ENCODE results near the gene SSBP2. TPM values are rescaled to one million over a fixed set of nuclear protein-coding genes. Genes with fewer than 3 reads are reported as not detected.

Gene SSBP2
- total and polyA plus RNA-seq, 2 donors from 2014 or later: 17.0 to 57.1 TPM

GRCh38 chr5:81422671-81423070 lies 328.2 kb downstream of the SSBP2 start:
- H3K9me3 ChIP-seq (ENCODE audit: control insufficient read depth in 2 of 3, insufficient read depth in 1 of 3, low read length in 3 of 3): no peaks in the 10 kb centered on the region
- no peak overlapping the region for H3K27ac ChIP-seq (ENCODE audit: low read depth in 2 of 2, low read length in 2 of 2)
- H3K9ac ChIP-seq (ENCODE audit: low read length in 3 of 3): no peak overlapping the region
- no peaks in the 10 kb centered on the region for H3K36me3 ChIP-seq (ENCODE audit: control insufficient read depth in 2 of 3, insufficient read depth in 3 of 3, low read length in 3 of 3)
- intact Hi-C loops (cut with DNase I): no loop called here
- no peaks in the 10 kb centered on the region for H3K27me3 ChIP-seq (ENCODE audit: control insufficient read depth, insufficient read depth, low read length)
- FAIRE-seq (no peak), DNase-seq (no peak)
- H3K4me1 ChIP-seq (ENCODE audit: control insufficient read depth in 2 of 3, insufficient read depth in 2 of 3, low read depth in 1 of 3, low read length in 3 of 3): peaks cover 0 to 3% (median 0%) of the 10 kb centered on the region in 3 donors
- no peak overlapping the region for H3K4me3 ChIP-seq (ENCODE audit: low read length in 3 of 3)
- no peak for TF ChIP-seq CTCF (IDR thresholded peaks at IDR 0.05; ENCODE audit: borderline replicate concordance, extremely low read depth, insufficient read depth)

GRCh38 chr5:81420039-81420667 lies 330.7 kb downstream of the SSBP2 start:
- Histone ChIP-seq H3K9me3 (ENCODE audit: control insufficient read depth in 2 of 3, insufficient read depth in 1 of 3, low read length in 3 of 3) (no peaks in the 10 kb centered on the region), H3K27ac (ENCODE audit: low read depth in 2 of 2, low read length in 2 of 2) (no peak overlapping the region), H3K4me1 (ENCODE audit: control insufficient read depth in 2 of 3, insufficient read depth in 2 of 3, low read depth in 1 of 3, low read length in 3 of 3) (no peaks in the 10 kb centered on the region), H3K4me3 (ENCODE audit: low read length in 3 of 3) (no peak overlapping the region), H3K36me3 (ENCODE audit: control insufficient read depth in 2 of 3, insufficient read depth in 3 of 3, low read length in 3 of 3) (no peaks in the 10 kb centered on the region), H3K9ac (ENCODE audit: low read length in 3 of 3) (no peak overlapping the region), H3K27me3 (ENCODE audit: control insufficient read depth, insufficient read depth, low read length) (no peaks in the 10 kb centered on the region)
- intact Hi-C loops (cut with DNase I): no loop called here
- no peak for TF ChIP-seq CTCF (IDR thresholded peaks at IDR 0.05; ENCODE audit: borderline replicate concordance, extremely low read depth, insufficient read depth)
- FAIRE-seq (no peak), DNase-seq (no peak)

GRCh38 chr5:81418606-81419005 lies 332.3 kb downstream of the SSBP2 start:
- DNase-seq: no peak
- intact Hi-C loops (cut with DNase I): no loop called here
- no peak overlapping the region for H3K4me3 ChIP-seq (ENCODE audit: low read length in 3 of 3)
- no peaks in the 10 kb centered on the region for H3K27me3 ChIP-seq (ENCODE audit: control insufficient read depth, insufficient read depth, low read length)
- no peaks in the 10 kb centered on the region for H3K9me3 ChIP-seq (ENCODE audit: control insufficient read depth in 2 of 3, insufficient read depth in 1 of 3, low read length in 3 of 3)
- no peak overlapping the region for H3K27ac ChIP-seq (ENCODE audit: low read depth in 2 of 2, low read length in 2 of 2)
- TF ChIP-seq CTCF (IDR thresholded peaks at IDR 0.05; ENCODE audit: borderline replicate concordance, extremely low read depth, insufficient read depth): no peak
- H3K4me1 ChIP-seq (ENCODE audit: control insufficient read depth in 2 of 3, insufficient read depth in 2 of 3, low read depth in 1 of 3, low read length in 3 of 3): no peaks in the 10 kb centered on the region
- no peak overlapping the region for H3K9ac ChIP-seq (ENCODE audit: low read length in 3 of 3)
- H3K36me3 ChIP-seq (ENCODE audit: control insufficient read depth in 2 of 3, insufficient read depth in 3 of 3, low read length in 3 of 3): no peaks in the 10 kb centered on the region
- no peak for FAIRE-seq

GRCh38 chr5:81417052-81417451 lies 333.8 kb downstream of the SSBP2 start:
- Histone ChIP-seq H3K27ac (ENCODE audit: low read depth in 2 of 2, low read length in 2 of 2) (no peak overlapping the region), H3K27me3 (ENCODE audit: control insufficient read depth, insufficient read depth, low read length) (no peaks in the 10 kb centered on the region), H3K36me3 (ENCODE audit: control insufficient read depth in 2 of 3, insufficient read depth in 3 of 3, low read length in 3 of 3) (no peaks in the 10 kb centered on the region), H3K4me1 (ENCODE audit: control insufficient read depth in 2 of 3, insufficient read depth in 2 of 3, low read depth in 1 of 3, low read length in 3 of 3) (no peaks in the 10 kb centered on the region), H3K9ac (ENCODE audit: low read length in 3 of 3) (no peak overlapping the region), H3K4me3 (ENCODE audit: low read length in 3 of 3) (no peak overlapping the region), H3K9me3 (ENCODE audit: control insufficient read depth in 2 of 3, insufficient read depth in 1 of 3, low read length in 3 of 3) (no peaks in the 10 kb centered on the region)
- intact Hi-C loops (cut with DNase I): no loop called here
- no peak for FAIRE-seq
- TF ChIP-seq CTCF (IDR thresholded peaks at IDR 0.05; ENCODE audit: borderline replicate concordance, extremely low read depth, insufficient read depth): no peak
- no peak for DNase-seq
